GM21447 (cell line): ENCODE data around the gene KLHL29.

Source experiments
- ATAC-seq: cut with Tn5 transposase; IDR thresholded peaks from one replicate; pipeline ENCODE4 v1.9.1; 2021; ENCODE audit not compliant: unreplicated experiment

Gene KLHL29

DNA sequence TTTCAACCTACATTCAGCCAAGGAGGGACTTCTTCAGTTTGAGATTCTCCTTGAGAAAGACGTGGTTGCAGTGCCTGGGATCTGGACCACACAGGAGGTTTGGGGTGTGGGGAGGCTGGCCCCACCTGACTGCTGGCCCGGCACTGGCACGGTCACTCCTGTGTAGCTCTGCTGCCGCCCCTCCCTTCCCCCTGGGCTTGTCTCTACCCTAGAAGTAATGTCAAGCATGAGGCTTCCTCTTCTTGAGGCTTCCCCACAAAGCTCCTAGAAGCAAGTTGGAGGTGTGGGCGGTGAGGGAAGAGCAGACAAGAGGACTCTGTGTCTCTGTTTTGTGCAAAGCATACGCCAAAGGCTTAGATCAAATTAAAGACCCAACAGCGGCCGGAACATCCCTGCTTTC, 8.7 kb downstream of the KLHL29 start:
- no peak for ATAC-seq

DNA sequence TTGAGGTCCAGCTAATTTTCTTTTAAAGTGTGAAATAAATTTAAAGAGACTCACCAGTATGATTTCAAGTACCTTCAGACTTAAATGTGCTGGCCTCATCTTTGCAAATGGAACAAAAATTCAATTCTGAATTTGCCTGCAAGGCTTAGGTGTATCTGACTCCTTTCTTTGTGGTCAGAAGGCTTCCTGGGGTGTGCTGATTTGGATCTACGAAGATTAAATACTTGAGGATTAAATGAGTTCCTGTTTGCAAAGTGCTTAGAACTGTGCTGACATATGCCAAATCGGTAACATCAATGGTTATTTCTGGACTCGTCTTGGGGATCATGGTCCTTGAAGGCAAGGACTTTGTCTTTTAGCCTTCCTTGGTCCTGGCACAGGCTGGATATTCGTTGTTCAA, 9.7 kb downstream of the KLHL29 start:
- no peak for ATAC-seq

DNA sequence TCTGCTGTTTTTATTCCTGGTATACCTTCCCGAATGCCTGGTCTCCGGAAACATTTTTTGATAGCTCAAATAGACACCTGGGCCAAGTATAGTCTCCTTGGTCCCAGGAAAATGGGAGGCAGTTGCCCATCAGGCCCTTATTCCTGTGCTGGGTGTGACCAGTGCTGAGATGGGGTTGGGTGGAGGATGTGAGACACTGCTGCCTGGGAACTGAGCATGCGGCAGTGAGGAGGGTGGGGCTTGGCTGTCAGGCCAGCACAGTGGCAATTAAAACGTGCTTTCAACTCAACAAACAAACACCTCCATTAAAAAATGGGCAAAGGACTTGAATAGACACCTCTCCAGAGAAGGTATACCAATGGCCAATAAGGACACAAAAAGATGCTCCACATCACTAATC, 12.5 kb downstream of the KLHL29 start:
- no peak for ATAC-seq

DNA sequence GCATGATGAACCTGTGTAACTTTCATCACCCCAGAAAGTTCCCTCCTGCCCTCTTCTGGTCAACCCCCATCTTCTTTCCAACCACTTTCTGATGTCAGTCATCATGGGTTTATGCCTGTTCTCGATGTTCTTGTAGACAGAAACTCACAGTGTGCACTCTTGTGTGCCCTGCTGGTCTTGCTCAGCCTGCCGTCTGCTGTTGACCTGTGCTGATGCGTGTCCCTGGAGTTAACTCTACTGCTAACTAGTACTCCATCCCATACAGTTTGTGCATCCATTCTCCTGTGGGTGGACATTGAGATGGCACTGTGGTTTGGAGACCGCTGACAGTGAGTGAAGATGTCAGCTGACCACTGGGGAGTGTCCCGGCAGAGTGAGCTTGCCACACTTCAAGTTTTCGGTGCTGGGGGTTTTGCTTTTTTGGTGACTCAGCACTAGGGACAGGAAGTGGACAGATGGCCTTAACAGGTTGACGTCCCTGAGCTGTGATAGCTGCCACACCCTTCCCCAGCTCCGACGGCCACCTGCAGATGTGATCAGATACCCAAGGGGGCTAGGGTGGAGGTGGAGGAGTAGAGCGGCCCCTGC, 14.8 kb downstream of the KLHL29 start:
- peak; percentile 34 for ATAC-seq

DNA sequence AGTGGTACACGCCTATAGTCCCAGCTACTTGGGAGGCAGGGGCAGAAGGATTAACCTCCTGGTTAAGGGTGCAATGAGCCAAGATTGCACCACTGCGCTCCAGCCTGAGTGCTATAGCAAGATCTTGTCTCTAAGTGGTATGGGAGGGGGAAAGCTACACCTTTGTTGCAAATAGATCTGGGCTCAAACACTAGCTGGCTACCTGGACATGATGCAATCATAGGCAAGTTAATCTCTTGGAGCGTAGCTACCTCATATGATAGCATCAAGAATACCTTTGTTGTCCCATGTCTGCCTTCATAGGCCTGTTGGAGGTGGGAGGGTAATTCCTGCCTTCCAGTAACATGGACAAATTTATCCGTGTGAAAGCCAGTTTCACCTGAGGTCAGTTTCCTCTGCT, 15.7 kb downstream of the KLHL29 start:
- ATAC-seq, result no peak

DNA sequence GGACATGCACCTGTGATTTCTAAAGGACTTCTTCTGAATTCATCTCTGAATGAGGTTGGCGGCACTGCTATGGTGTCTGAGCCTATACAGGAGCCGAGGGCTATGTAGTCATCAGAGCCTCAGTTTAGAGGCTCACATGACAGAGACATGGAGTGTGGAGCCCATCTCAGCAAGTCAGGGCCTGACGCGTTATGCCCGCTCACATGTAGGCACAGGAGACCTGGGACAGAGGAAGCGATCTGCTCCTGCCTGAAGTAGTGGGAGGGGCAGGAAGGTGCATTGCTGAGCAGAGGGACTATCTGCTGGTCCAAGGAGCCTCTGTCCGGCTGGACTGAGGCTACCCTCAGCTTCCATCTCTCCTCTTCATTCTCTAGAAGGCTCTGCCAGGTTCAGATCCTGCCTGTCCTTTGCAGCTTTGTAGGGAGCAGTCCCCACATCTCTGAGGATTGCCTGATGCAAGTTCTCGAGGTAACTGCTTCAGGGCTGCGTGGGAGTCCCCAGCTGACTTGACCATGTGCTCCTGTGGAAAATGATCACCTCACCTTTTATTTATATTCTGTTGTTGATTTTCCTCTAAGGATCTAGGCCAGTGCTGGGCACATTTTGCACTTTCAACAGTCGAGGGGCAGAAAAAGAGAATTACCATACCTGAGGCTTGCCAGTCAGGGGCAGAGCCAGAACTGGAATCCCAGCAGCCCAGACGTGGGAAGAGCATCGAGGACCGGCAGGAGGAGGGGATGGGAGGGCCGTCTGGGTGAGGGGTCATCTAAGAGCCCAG, 16.6 kb downstream of the KLHL29 start:
- no peak for ATAC-seq

DNA sequence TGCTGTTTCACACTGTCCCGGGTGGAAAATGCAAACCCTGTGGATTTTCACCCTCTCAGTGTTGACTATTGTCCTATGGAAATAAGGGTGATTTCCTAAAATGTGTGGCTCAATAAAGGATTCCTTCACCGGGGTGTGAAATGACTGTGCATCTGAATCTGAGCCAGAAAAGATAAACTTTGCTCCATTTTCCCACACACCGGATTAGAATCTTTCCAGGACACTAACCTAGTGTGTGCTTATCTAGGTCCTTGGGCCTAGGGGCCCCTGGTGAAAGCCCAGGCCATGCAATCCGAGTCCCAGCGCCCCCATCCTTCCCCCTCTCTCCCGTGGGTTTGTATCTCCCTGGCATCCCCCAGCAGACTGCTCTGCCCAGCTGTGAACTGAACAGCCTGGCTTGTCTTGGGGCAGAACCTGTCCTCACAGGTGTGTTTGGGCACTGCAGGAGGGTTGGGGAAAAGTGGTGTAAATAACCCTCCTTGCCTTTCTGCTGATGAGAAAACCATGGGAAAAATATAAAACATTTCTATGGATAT, 17.3 kb downstream of the KLHL29 start:
- no peak for ATAC-seq

DNA sequence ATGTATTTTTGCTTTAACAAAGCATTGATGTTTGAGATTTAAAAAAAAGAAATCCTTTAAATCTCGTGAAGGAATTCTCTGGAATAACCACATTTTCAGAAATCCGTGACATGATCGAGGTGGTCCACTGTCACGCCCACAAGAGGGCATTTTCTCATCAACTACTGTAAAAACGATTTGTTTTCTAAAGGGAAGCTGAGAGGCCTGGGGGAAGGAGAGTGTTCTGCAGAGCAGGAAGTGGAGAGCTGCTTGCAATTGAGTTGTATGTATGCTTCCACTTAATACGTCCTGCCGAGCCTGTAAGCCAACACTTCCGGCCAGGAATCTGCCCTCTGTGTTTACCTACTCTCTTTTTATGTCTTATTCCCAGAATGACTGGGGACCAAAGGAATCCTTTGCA, 19.4 kb downstream of the KLHL29 start:
- ATAC-seq, result peak; percentile 80

DNA sequence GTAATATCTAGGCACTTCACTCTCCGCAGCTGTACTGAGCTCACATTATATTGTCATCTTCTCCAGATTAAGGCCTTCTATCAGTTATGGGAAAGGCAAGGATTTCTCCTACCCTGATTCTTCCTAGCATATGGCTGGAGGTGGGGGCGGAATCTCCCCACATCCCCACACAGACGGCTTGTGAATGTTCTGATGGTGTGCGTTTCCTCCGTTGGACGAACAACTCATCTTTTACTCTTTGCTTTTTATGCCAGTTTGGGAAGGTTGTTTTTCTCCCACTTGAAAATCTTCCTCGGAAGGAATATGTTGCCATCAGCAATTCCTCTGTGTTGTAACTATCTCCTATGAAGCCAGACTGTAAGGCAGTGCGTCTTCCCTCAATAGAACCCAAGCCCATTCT, 24.3 kb downstream of the KLHL29 start:
- no peak for ATAC-seq

DNA sequence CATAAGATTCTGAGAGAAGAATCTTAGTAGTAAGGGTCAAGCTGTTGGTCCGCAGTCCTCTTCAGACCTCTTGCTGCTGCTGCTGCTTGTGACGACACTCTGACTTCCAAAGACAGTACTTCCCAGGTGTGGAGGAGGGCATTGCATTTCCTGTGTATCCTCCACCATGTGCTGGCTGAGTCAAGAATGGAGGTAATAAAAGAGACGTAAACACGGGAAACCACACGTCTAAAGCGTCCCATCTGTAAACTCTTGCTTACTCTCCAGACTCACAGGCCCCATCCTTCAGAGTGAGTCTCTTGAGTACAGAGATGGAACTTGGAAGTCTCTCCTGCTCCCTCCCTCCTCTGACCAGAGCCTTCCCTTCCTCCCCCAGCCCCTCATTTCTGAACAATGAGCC, 25.6 kb downstream of the KLHL29 start:
- ATAC-seq, result no peak

DNA sequence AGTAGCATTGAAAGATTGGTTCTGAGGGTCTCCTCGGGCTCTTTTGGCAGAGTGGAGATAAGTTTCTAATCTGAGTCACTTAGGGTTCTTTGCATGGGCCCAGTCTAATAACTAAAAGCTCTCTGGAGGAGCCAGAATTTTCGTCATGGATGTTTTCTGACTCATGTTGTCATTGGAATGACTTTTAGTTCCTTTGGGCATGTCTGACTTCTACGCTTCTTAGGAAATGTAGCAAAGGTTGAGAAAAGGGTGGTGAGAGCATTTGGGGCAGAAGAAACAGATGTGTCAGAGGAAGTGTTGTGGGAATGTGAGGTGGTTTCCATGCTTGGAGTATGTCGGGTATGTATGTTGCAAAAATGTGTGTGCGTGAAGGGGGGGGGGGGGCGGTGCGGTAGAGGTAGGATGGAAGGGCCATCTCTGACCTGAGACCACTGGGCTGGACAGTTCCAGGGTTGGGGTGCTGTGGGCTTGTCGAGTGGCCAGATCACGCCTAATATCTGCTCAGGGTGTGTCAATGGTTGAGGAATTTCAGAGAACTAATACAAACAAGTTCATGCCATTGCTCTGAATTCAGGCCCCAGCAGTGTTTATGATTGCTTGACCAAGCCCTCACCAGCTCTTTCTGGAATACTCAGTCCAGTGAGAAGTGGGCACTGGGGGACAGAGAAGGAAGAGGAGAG, 26.9 kb downstream of the KLHL29 start:
- no peak for ATAC-seq

DNA sequence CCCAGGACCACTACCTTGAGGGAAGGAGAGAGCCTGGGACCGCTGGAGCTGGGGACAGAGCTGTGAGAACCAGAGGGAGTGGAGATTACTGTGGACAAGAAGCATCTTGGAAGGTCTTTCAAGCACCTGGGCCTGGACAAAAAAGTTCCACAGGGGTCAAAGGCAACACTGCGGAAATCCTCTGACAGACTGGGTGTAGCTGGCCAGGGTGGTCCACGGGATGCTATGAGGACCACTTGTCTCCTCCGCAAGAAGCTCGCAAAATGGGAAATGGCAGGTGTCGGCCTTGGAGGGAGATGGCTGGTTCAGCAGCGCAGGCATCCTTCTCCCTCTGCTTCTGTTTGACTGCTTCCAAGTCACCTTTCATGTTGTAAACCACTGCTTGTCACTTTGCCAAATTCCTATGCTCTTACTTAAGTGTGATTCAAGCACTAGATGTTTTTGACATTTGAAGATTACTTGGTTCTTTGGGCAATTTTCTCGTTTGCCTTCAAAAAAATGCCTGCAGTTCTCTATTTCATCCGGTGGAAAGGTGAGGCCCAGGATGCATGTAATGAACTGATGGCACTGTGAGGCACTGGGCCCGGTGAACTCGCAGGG, 27.7 kb downstream of the KLHL29 start:
- ATAC-seq, result no peak

DNA sequence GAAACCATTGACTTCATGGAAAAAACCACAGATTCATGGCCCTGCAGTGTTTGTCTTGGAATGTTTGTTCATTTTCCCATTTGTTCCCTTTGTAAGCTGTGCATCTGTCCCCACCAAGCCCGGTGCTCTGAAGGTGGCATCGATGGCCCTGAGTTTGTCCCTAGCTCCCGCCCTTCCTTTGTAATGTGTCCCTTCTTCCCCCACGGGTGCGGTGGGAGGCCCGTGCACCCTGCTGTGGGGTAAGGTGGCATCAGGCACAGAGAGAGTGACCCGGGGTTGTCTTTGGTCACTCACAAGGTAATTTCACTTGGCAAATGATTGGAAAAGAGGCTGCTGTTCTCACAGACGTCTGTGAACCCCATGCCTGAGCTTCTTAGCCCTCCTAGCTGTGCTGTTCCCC, 28.7 kb downstream of the KLHL29 start:
- no peak for ATAC-seq

DNA sequence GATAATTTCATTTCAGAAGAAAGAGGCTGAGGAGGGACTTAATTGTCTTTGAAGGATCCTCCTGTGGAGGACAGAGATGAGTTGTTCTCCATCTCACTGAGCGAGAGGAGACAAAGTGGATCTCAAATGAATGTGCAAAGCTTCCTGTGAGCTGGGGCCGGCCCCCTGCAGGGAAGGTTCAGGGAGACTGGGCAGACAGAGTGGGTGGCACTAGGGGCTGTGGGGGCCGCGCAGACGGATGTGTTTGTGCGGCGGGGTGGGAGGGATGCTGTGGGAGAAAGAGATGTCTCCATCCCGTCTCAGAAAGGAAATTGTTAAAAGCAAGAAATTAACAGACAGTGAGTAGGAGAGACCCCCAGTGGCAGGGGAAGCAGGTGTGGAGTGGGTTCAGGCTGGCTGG, 29.1 kb downstream of the KLHL29 start:
- no peak for ATAC-seq

DNA sequence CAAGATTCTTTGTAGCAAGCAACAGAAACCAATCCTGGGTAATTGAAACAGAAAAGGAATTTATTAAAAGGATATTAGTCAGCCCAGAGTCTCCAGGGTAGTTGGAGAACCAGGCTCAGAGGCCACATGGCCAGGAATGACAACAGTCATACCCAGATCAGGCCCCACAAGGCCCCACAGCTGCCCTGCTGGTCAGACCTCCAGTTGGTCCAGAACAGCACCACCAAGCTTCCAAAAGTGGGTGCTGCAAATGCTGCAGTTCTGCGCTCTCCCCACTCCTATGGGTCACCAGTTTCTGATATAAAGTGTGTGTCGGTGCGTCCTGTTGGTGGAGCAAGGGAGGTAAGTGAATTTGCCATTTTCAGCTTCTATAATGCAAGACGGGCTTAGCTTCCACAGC, 29.9 kb downstream of the KLHL29 start:
- ATAC-seq, result no peak

DNA sequence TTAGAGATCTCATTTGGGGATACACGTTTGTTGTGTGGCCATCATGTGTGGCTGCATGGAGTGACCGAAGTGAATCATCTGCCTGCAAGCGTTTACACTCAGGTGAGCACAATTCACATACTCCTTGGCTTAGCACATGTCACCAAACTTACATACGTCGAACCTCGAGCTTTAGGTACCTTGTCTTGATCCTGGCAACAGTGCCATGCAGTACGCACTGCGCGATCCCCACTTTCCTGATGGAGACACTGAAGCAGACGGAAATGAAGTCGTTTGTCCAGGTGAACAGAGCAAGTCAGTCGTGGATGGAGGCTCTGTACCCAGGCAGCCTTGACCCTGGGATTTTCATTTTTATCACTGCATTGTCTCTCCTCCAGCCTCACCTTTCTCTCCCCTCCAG, 32.3 kb downstream of the KLHL29 start:
- no peak for ATAC-seq

DNA sequence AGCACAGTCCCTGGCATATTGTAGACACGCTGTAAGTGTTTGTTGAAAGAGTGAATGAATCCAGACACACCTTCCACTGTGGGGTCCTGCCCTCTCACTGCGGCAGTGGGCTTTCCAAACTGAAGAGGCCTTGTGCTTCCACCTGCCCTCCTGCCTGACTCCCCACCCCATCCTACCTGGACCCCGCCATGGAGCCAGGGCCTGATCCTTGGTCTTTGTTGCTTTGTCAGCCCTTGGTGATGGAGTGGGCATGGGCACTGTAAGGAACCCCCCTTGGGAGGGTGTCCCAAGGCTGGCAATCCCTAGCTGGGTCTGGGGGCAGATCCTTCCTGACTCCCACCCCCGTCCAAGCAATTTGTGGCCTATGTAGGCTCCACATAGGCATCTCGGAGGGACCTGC, 33.1 kb downstream of the KLHL29 start:
- ATAC-seq, result no peak

DNA sequence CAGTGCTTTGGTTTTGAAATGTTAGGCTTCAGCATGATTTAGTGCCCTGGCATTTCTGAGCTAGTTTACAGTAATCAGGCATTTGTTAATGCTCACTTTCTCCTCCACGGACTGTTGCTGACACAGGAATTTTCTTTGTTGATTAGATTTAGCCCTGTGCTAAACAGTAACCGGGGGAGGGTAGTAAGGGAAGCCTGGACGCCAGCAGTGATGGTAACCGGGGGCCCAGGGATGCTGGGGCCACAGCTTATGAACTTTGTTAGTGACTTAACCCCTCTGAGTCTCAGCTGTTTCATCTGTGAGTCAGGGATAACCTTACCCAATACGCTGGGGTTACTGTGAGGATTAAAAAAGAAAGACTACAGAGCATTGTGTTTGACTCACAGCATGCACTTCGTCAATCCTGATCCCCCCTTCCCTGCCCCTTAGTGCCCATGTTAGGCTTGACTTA, 33.5 kb downstream of the KLHL29 start:
- ATAC-seq, result no peak

DNA sequence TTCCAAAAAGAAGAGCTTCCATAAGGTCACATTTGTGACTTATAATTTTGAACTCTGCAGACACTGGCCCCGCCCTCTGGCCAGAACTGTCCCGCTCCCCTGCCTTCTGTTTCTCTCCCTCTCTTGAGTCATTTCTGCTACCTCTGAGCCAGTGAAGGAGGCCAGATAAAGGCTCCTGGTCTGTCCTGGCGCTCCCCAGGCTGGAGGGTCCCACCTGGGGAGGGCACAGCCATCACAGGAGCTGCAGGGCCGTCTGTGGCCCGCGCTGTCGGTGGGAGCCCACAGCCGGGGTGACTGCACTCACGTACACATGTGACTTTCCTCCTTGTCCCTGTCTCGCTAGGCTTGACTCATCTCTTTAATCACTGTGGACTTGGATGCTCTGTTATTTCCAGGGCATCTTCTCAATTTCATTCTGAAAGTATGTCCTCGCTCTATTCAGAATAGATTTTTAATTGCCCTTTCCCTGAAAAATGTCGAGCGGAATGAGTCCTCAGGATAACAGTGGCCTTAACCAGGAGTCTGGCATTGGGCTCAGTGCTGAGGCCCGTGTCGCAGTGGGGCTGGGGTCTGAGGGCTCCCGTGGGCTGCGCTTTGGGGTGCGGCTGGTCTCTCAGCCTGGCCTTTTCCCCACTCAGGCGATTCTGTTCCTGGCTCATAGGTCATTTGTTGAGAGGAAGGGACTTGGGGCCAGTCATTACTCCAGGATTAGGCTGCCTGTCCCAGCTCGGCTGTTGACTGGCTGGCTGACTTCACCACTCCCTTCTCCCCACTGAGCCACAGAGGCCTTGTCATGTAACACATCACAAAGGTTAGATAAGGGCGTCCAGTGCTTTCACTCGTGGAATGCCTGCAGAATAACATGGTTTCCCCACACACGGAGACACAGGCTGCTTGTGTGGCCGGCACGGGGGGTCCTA, 34.5 kb downstream of the KLHL29 start:
- ATAC-seq, result no peak

DNA sequence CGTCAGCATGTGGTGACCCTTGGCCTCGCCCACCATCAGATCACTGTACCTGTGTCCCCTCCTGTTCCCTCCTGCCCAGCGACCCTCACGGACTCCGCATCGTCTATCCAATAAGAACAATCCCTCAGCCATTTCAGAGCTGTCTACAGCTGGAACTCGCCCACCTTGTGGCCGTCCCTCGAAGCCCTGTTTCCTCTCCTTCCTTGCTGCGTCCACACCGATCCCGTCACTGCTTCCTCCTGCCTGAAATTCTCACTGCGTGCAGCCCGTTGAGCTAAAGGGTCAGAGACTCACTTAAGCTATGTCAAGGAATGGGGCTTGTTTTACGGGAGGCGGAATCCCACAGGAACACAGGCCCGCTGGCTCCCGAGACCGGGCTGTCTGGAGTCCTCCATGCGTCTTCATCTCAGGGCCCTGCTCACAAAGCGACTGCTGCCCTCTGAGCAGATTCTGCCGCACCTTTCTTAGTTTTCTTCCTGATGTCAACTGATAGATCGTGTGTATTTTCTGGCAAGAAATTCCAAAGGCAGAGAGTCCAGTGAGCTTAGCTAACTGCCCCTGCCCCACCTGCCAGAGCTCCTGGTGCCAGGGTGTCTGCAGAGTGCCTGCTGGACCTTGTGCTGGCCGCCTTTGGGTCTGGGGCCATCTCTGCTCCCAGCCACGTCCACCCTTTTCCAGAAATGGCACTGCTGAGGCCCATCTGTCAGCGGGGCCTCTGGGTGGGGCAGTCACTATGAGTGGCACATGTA, 35.3 kb downstream of the KLHL29 start:
- no peak for ATAC-seq
